SKM-1 treated with dmso at 0.1 percent for 144 hours (cell line): Measurements from ENCODE around the gene NOS1.

Experiments used
- DNase-seq: peaks from one replicate; lab custom pipeline; 2025; ENCODE audit not compliant: unreplicated experiment; lab: John Stamatoyannopoulos, UW

NOS1 gene

DNA sequence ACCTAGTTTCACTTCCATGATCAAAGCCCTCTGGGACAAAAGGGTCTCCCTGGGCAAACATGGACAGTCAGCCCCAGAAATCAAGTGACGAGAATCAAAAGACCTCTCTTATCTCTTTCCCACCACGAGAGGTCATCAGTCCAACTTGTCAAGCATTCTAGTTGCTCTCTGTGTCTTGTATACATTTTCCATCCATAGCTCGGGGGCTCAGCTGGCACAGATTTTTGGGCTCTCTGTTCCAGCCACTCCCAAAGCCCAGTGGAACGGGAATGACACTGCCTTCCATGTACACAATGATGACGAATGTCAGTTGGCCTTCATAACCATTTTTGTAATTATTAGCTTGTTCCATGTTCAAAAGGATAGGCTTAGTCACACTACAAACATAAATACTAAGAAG is 29.7 kb downstream of the NOS1 start:
- no peak for DNase-seq

GRCh38 chr12:117330441-117331113 is 30.8 kb downstream of the NOS1 start:
- no peak for DNase-seq

DNA sequence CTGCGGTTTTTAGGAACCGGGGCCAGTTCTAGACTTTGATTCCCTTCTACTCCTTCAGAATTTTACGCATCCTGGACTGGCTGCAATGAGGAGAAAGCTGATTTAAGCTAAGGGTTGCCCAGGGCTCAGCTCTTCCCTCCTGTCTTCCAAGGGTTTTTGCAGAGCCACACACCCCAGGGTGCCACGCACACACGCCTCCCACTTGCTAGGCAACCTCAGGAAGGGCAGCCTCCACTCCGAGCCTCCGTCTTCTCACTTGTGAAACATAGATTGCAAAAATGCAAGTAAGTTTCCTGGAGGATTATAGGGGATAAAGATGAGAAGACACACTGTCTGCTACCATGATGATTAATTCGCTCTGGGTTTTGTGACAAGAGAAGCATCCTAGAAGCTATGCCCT is 31.7 kb downstream of the NOS1 start:
- no peak for DNase-seq

DNA sequence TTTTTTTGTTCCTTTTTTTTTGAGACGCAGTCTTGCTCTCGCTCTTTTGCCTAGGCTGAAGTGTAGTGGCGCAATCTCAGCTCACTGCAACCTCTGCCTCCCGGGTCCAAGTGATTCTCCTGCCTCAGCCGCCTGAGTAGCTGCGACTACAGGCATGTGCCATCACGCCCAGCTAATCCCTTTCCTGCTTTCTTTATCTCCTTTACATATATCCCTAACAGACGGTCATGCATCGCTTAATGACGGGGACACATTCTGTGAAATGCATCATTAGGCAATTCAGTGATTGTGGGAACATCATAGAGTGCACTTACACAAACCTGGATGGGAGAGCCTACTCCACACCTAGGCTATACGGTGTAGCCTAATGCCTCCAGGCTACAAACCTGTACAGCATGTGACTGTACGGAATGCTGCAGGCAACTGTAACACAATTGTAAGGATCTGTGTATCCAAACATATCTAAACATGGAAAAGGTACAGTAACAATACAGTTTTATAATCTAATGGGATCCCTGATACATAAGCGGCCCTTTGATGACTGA is 32.8 kb downstream of the NOS1 start:
- no peak for DNase-seq

DNA sequence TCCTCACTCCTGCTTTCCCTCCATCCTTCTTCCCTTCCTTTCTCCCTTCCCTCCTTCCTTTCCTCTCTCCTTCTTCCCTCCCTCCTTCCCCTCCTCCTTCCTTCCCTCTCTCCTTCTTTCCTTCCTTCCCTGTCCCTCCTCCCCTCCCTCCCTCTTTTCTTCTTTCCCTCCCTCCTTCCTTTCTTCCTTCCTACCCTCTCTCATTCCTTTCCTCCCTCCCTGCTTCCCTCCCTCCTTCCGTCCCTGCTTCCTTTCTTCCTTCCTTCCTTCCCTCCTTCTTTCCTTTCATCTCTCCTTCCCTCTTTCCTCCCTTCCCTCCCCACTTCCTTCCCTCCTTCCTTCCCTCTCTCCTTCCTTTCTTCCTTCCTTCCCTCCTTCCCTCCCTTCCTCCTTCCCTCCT is 39.0 kb downstream of the NOS1 start:
- DNase-seq: no peak

DNA sequence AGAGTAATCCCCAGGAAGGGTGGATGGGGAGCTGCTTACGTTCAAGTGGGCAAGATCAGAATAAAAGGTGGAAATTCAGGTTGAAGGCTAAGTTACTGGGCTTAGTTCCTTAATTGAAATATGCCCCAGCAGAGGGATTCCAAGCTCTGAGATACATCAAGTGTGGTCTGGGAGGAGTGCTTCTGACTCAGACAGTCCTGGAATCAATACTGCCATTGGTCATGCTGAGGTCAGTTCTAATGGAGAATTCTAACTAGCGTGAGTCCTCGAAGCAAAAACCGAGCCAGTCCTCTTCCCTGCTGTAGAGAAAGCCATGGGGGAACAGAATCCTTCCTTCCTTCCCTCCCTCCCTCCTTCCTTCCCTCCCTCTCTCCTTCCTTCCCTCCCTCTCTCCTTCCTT is 39.9 kb downstream of the NOS1 start:
- DNase-seq: no peak

- DNase-seq: no peak
These were observed 42.8 kb downstream of the NOS1 start for GRCh38 chr12:117318591-117318990.

GRCh38 chr12:117316336-117316735 is 45.1 kb downstream of the NOS1 start:
- no peak for DNase-seq

- no peak for DNase-seq
These were observed 47.5 kb downstream of the NOS1 start for GRCh38 chr12:117313926-117314325.

DNA sequence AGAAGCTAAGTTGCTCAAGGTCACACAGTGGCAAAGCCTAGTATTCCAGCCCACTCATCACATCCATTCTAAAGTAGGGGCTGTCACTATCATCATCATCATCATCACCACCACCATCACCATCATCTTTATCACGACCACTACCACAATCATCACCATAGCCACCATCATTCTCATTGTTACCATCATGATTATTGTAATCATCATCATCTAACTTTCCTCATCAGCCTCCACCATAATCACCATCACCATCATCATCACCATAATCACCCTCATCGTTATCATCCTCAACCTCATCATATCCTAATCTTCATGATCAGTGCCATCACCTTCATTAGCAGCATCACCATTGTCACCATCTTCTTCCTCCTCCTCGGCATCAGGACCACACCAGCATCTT is 48.7 kb downstream of the NOS1 start:
- DNase-seq: no peak

DNA sequence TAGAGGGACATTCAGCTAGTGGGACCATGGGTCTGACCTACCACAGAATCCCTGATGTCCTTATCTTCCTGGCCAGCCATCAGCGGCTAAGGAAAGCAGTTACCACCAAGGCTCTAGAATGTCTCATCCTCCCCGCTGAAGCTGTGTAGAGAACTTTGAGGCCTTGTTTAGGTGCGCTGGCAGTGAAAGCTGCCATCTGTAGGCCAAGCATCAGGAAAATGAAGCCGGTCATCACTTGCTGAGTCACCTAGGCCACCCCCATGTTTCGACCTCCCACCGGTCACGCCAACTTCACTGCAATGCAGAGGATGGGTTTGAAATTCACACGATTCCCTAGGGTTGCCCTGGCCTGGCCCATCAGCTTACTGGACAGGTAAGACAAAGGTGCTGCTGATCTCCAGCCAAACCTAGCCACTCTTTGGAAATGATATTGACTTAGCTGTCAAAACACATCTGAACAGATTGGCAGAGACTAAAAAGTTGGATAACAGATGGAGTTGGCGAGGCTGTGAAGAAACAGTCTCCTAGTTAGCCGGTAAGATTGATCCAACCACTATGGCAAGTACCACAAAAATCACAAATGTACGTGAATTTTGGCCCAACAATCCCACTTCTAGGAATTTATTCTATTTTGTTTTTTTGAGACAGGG is 52.0 kb downstream of the NOS1 start:
- no peak for DNase-seq

GRCh38 chr12:117300174-117300573 is 61.3 kb downstream of the NOS1 start:
- no peak for DNase-seq

DNA sequence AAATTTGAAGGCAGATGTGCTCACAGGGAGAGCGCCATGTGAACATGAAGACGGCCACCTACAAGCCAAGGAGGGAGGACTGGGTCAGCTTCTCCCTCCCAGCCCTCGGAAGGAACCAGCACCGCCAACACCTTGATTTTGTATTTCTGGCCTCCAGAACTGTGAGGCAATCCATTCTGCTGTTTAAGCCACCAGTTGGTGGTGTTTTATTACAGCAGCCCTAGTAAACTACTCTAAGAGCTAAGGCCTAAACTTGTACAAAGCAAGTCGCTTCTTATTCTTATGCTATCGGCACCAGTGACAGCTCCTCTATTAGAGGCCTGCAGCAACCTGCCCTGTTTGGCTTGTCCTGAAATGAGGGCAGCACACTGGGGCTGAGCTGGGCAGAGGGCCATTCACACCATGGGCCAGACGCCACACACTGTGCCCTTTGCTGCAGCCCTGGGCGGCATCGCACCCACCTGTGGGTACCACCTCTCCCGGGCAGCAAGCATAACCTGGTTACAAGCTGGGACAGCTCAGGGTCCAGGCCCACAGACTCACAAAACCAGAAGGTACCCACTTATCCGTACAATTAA is 62.7 kb downstream of the NOS1 start:
- peak; percentile 1 for DNase-seq

GRCh38 chr12:117298191-117298590 is 63.2 kb downstream of the NOS1 start:
- no peak for DNase-seq

DNA sequence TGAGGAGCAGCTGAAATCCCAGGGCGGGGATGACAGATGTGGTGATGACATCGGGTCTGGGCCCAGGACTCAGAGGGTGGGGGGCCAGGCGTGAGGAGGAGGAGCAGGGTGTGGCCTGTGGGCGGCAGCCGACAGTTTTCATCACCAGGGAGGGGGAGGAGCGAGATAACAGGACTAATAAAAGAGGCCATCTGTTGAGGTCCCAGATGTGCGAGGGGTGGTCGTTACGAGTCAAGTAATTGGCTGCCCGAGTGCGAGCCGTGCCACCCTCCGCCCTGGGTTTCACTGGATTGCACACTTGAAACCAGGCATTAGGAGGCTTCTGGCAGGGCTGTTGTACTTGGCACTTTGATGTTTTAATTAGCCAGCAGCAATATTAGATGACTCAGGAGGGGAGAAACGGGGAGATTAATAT is 67.2 kb downstream of the NOS1 start:
- no peak for DNase-seq

DNA sequence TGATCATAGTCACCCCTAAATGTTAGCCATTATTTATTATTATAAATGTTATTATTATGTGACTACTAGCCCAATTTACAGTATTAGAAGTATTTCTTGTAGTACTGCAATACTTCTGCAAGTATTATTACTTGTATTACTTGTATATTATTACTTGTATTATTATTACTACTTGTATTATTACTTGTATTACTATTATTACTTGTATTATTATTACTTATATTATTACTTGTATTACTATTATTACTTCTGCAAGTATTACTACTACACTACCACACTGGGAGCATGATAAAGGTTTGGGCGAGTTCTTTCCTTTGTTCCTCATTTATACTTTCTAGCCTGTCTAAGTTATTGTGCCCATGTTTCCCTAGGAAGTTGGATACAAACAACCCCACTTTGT is 67.9 kb downstream of the NOS1 start:
- no peak for DNase-seq

DNA sequence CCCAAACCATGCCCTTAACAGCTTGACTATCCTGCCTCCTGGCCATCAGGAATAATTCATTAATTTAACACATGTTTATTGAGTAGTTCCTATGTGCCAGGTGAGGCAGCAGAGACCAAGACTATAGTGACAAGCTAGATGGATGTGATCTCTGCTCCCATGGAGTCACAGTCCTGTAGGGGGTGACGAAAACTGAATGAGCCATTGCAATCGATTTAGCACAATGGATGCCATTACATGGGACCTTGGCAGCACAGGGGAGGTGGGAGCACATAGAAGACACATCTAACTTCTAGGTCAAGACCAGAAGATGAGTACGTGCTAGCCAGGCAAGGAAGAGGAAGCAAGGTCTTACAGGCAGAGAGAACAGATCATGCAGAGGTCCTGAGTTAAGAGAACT is 68.7 kb downstream of the NOS1 start:
- no peak for DNase-seq

- DNase-seq: no peak
These were observed 77.3 kb downstream of the NOS1 start for GRCh38 chr12:117284140-117284539.

DNA sequence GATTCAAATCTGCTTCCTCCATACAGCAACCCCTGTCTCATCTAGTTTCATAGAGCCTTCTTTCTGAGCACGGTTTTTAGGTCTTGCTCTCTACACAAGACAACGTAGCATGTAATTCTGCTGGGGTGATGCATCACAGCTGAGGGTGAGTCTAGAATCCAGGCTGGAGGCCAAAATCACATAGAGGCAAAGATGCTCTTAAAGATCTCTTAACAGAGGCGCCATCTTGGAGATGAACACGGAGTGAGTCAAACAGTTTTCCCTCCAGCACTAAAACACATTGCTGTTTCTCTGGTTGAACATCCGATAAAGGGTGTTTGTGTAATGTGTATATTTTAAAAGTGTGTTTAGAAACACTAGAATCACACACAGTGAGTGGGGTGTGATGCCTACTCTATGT is 78.9 kb downstream of the NOS1 start:
- DNase-seq: no peak

GRCh38 chr12:117280019-117280680 is 81.3 kb downstream of the NOS1 start:
- no peak for DNase-seq

- DNase-seq: no peak
These were observed 81.8 kb downstream of the NOS1 start for GRCh38 chr12:117279606-117280005.

DNA sequence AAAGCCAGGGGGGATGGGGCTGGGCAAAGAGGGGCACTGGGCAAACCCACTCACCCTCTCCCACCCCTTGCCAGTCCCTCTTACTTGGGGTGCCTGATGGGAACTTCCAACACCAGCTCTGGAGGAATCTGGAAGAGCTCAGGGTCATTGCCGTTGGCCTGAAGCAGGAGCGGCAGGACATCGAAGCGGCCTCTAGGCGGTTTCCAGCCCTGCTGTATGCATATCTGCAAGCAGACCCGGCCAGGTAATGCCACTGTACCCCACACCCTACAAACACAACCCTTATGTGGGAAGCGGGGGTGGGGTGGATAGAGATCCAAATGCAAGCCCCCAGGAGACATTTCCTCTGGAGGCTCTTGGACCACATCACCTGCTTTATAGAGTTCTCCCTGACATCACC is 83.6 kb downstream of the NOS1 start:
- DNase-seq: no peak
